Umbilical cord (tissue), 2 donors: ENCODE results near the gene SLC39A9. TPM values are rescaled to one million over a fixed set of nuclear protein-coding genes. Genes with fewer than 3 reads are reported as not detected.

Source experiments
- DNase-seq: peaks from one replicate; pipeline ENCODE4 v3.0.0-alpha.2; 2015; ENCODE audit warnings: low spot score
- total RNA-seq: library from RNA; depleted of rRNA; stranded (reverse); fragments of >200 nt; gene quantifications from one replicate; pipeline ENCODE4 v1.2.3, GENCODE V29; 2014; ENCODE audit warnings: low replicate concordance; ENCODE audit not compliant: insufficient read depth

The SLC39A9 gene
- total RNA-seq, 1 donor from 2014 or later, result 88.8 TPM

- no peak for DNase-seq
Measured at GRCh38 chr14:69424149-69424923, 25.8 kb downstream of the SLC39A9 start.

DNA sequence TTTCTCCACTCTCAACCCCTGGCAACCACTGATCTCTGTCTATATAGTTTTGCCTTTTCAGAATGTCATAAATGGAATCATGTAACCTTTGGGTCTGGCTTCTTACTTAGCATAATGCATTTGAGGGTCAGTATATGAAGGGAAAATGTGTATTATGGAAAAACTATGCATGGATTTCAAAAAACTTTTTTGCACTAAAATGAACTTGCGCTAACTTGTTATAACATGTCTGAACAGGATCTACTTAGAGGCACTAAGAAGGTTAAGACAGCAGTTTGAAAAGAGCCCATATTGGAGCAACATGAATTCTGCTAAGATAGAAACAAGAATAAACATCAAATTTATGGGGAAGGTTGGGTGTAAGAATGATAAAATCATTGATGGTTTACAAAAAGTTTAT, 29.1 kb downstream of the SLC39A9 start:
- no peak for DNase-seq

DNA sequence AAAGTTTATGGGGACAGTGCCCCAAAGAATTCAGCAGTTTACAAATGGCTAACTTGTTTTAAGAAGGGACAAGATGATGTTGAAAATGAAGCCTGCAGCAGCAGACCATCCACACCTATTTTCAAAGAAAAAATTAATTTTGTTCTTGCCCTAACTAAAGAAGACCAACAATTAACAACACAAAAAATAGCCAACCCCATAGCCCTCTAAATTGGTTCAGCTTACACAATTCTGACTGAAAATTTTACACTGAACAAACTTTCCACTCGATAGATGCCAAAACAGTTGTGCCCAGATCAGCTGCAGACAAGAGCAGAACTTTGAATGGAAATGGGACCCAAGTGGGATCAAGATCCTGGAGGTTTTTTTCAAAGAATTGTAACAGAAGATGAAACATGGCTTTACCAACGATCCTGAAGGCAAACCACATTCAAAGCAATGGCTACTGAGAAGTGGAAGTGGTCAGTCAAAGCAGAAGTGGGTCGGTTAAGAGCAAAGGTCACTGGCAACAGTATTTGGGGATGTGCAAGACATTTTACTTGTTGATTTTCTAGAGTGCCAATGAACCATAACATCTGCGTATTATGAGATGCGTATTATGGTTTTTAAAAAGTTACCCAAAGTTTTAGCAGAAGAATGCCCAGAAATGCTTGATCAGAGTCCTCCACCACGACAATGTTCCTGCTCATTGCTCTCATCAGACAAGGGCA, 30.0 kb downstream of the SLC39A9 start:
- DNase-seq, result no peak

- no peak for DNase-seq
Measured at GRCh38 chr14:69429643-69430042, 31.2 kb downstream of the SLC39A9 start.

DNA sequence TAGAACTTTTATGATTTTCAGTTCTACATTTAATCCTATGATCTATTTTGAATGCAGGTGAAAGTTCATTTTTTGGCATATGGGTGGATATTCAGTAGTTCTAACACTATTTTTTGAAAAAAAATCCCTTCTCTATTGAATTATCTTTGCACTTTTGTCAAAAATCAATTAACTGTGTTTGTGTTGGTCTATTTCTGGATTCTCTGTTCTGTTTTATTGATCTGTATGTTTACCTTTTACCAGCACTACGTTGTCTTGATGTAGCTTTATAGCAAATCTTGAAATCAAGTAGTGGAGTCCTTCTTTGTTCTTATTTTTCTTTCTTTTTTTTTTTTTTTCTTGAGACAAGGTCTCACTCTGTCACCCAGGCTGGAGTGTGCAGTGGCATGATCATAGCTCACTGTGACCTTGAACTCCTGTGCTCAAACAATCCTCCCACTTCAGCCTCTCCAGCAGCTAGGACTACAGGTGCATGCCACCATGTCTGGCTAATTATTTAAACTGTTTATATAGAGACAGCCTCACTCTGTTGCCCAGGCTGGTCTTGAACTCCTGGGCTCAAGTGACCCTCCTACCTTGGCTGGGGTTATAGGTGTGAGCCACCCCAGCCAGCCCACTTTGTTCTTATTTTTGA, 31.9 kb downstream of the SLC39A9 start:
- DNase-seq, result no peak

DNA sequence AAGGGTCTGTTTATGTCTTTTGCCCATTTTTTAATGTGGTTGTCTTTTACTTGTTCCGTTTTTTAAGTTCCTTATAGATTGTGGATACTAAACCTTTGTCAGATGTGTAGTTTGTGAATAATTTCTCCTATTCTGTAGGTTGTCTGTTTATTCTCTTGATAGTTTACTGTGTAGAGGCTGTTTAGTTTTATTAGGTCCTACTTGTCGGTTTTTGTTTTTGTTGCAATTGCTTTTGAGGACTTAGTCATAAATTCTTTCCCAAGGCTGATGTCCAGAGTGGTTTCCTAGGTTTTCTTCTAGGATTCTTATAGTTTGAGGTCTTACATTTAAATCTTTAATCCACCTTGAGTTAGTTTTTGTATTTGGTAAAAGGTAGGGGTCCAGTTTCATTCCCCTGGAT, 33.9 kb downstream of the SLC39A9 start:
- no peak for DNase-seq

DNA sequence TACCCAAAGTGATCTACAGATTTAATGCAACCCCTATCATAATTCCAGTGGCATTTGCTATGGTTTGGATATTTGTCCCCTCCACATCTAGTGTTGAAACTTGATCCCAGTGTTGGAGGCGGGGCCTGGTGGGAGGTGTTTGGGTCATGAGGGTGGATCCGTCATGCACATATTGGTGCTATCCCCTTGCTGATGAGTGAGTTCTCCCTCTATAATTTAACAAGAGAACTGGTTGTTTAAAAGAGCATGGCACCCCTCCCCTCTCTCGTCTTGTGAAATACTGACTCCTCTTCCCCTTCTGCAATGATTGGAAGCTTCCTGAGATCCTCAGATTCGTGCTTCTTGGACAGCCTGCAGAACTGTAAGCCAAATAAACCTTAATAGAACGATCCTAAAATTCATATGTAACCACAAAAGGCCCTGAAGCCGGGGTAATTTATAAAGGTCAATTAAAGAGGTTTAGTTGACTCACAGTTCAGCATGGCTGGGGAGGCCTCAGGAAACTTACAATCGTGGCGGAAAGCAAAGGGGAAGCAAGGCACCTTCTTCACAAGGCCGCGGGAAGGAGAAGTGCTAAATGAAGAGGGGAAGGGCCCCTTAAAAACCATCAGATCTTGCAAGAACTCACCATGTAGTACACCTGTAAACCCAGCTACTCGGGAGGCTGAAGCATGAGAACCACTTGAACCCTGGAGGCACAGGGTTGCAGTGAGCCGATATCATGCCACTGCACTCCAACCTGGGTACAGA, 41.2 kb downstream of the SLC39A9 start:
- no peak for DNase-seq

GRCh38 chr14:69441948-69442347, 43.5 kb downstream of the SLC39A9 start:
- DNase-seq, result no peak

DNA sequence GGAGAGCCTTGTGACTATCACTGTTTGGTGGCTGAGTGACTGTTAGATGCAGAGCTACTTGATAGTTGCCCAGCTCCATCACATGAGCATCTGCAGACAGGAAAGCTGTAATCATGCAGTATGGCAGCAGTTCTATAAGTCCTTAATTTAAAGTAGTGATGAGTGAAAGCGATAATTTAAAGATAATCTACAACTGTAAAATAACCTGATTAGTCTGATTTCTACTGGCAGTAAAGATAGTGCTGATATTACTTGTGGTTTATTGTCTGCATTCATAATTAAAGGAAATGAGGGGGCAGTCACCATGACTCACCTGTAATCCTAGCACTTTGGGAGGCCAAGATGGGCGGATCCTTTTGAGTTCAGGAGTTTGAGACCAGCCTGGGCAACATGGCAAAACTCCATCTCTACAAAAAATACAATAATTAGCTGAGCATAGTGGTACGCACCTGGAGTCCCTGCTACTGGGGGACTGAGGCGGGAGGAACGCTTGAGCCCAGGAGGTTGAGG, 44.9 kb downstream of the SLC39A9 start:
- no peak for DNase-seq

DNA sequence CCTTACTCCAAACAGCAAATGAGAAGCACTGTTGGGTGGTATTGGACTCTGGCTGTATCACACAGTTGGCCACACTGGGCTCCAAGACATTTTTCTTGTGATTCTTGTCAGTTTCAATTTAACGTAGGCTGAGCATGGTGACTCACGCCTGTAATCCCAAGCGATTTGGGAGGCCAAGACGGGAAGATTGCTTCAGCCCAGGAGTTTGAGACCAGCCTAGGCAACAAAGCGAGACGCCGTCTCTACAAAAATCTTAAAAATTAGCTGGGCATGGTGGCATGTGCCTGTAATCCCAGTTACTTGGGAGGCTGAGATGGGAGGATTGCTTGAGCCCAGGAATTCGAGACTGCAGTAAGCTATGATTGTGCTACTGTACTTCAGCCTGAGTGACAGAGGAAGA, 50.7 kb downstream of the SLC39A9 start:
- no peak for DNase-seq

DNA sequence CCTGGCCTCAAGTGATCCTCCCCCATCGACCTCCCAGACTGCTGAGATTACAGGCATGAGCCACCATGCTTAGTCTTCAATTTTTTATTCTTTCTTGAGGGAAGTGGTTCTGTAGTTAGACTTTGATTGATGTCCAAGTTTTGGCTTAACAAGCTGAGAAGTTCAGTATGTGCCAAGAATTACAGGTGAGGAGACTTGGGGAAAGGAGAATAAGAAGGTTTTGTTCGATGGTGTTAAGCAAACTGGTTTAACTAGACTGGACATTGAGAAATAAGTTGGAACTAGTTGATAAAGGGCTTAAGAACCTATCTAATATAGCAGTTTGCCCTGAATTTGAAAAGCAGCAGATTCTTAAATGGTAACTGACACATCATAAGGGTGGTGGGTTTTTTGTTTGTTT, 53.4 kb downstream of the SLC39A9 start:
- no peak for DNase-seq

- no peak for DNase-seq
Measured at GRCh38 chr14:69458350-69458749, 59.9 kb downstream of the SLC39A9 start.

DNA sequence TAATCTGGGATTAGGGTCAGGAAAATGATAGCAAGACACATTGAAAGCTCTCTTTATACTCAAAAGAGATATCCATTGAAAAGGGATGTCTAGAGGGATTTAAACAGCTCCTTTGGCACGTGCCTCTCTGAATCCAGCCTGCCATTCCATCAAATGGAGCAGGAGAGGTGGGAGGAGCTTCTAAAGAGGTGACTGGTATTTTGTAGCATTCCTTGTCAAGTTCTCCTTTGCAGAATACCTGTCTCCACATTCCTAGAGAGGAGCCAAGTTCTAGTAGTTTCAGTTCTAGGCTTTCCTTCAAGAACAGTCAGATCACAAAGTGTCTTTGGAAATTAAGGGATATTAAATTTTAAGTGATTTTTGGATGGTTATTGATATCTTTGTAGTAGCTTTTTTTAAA, 60.6 kb downstream of the SLC39A9 start:
- no peak for DNase-seq

DNA sequence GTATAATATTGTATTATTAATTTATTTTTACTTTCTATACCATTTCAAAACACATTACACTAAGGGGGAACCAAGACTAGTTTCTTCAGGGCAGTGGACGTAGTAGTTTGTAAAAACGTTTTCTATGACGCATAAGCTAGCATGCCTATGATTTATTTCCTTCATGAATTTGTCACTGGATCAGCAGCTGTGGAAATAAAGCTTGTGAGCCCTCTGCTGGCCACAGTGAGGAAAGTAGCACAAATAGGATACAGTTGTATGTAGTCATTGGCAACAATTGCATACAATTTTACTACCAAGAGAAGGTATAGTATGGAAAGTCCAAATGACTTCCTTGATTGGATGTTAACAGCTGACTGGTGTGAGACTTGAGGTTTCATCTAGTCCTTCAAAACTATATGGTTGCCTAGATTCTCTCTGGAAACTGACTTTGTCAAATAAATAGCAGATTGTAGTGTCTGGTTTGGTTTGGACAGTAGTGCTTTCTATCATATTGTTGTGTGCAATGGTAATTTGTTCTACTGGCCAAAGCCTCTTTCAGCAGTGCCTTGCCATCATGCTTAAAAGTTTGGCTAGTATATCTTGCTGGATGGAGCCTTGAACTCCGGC, 61.7 kb downstream of the SLC39A9 start:
- peak; percentile 88 for DNase-seq

DNA sequence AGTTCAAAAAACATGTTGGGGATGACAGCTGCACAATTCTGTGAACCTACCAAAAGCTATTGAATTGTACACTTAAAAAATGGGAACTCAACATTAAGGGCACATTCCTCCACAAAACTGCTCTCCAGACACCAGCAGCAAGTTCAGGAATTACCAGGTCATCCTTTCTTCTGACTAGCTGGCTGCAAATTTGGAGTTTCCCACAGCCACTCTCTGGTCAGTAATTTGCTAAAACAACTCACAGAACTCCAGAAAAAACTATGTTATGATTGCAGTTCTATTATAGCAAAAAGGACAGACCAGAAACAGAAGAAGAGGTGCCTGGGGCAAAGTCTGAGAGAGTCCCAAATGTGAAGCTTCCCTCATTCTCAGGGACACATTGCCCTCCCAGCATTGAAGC, 65.9 kb downstream of the SLC39A9 start:
- DNase-seq, result no peak

- no peak for DNase-seq
Measured at GRCh38 chr14:69464829-69465228, 66.3 kb downstream of the SLC39A9 start.

GRCh38 chr14:69468949-69469348, 70.5 kb downstream of the SLC39A9 start:
- no peak for DNase-seq

DNA sequence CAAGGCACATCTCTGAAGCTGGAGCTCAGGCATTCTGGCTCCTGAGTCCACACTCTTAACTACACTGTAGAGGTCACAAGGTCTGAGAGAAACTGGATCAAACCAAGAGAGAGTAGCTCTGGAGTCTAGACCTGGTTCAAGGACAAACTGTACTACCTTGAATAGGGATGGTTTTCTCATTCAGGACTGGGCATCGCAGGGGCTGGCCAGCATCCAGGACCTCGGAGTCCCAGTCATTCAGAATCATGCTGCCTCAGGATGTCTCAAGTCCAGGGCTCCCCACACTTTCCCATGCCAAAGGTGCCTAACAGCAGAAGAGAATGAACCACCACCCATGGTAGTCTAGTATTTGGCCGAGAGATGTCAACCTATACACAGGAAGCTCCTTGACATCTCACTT, 72.9 kb downstream of the SLC39A9 start:
- no peak for DNase-seq

- no peak for DNase-seq
Measured at GRCh38 chr14:69471916-69472315, 73.4 kb downstream of the SLC39A9 start.

GRCh38 chr14:69473260-69473659, 74.8 kb downstream of the SLC39A9 start:
- no peak for DNase-seq

GRCh38 chr14:69473946-69474345, 75.5 kb downstream of the SLC39A9 start:
- no peak for DNase-seq
